Measurements from ENCODE around the gene CCNY.

- TF ChIP-seq POLR2A (IDR thresholded peaks at IDR 0.05; ENCODE audit: low read depth, low read length) (no peak), POLR2AphosphoS5 (IDR thresholded peaks at IDR 0.05; ENCODE audit: low read depth, low read length) (no peak), PAX5 (IDR thresholded peaks at IDR 0.05; ENCODE audit: insufficient read depth, low read length, severe bottlenecking) (no peak), TAF1 (IDR thresholded peaks at IDR 0.05; ENCODE audit: low read depth, low read length) (no peak)
Observed at GRCh38 chr10:35367107-35367859, 31.0 kb downstream of the CCNY start.

All from GM12891 (cell line).